WI38 (cell line): ENCODE measurements around the gene TLN1.

Experiments used
- H3K4me3 ChIP-seq: 2 replicates; pipeline ENCODE4 v1.5.1; 2011; ENCODE audit warnings: low read depth, mild to moderate bottlenecking, control low read depth, low read length
- TF ChIP-seq, protein P1 (sequence below): IDR thresholded peaks from 2 replicates; pipeline ENCODE4 v1.5.1; 2012; ENCODE audit warnings: low read depth, mild to moderate bottlenecking, control low read depth, low read length

Gene TLN1

DNA sequence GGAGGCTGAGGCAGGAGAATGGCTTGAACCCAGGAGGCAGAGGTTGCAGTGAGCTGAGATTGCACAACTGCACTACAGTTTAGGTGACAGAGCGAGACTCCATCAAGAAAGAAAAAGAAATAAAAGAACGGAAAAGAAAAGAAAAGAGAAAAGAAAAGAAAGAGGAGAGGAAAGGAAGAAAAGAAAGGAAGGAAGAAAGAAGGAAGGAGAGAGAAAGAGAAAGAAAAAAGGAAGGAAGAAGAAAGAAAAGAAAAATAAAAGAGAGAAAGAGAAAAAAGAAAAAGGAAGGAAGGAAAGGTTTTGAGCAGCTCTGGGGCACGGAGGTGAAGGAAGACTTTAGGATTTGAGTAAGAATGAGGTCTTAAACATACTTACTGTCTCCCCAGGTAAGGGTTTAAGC is 18.4 kb downstream of the TLN1 start:
- H3K4me3 ChIP-seq: no peak overlapping the region
- TF ChIP-seq, protein P1, sequence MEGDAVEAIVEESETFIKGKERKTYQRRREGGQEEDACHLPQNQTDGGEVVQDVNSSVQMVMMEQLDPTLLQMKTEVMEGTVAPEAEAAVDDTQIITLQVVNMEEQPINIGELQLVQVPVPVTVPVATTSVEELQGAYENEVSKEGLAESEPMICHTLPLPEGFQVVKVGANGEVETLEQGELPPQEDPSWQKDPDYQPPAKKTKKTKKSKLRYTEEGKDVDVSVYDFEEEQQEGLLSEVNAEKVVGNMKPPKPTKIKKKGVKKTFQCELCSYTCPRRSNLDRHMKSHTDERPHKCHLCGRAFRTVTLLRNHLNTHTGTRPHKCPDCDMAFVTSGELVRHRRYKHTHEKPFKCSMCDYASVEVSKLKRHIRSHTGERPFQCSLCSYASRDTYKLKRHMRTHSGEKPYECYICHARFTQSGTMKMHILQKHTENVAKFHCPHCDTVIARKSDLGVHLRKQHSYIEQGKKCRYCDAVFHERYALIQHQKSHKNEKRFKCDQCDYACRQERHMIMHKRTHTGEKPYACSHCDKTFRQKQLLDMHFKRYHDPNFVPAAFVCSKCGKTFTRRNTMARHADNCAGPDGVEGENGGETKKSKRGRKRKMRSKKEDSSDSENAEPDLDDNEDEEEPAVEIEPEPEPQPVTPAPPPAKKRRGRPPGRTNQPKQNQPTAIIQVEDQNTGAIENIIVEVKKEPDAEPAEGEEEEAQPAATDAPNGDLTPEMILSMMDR: no peak

DNA sequence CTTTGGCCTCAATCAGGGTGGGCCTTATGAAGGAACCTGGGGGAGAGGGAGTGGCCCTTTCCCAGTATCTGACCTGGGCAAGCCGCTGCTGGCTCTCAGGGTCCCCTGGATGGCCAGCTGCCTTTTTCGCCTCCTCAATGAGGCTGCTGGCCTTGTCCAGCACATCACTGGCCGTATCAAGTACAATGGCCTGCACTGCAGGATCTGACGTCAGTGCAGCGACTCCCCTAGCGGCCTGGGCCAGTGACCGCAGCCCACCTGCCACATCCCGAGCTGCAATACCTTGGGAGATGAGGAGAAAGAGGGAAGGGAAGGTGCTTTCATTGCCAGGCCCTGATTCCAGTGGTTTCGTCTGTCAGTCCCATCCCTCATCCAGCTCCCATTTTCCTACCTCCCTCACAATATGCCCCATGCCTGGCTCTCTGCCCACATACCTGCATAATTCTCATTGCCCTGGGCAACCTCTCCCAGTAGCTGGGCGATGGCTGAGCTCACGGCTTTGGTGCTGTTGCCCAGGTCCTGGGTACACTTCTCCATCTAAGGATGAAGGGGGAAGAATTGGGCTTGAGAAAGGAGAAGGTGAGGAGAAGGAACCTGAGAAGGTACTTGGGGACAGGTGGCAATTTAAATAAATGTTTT is 19.1 kb downstream of the TLN1 start:
- no peak overlapping the region for H3K4me3 ChIP-seq
- TF ChIP-seq, protein P1: no peak

DNA sequence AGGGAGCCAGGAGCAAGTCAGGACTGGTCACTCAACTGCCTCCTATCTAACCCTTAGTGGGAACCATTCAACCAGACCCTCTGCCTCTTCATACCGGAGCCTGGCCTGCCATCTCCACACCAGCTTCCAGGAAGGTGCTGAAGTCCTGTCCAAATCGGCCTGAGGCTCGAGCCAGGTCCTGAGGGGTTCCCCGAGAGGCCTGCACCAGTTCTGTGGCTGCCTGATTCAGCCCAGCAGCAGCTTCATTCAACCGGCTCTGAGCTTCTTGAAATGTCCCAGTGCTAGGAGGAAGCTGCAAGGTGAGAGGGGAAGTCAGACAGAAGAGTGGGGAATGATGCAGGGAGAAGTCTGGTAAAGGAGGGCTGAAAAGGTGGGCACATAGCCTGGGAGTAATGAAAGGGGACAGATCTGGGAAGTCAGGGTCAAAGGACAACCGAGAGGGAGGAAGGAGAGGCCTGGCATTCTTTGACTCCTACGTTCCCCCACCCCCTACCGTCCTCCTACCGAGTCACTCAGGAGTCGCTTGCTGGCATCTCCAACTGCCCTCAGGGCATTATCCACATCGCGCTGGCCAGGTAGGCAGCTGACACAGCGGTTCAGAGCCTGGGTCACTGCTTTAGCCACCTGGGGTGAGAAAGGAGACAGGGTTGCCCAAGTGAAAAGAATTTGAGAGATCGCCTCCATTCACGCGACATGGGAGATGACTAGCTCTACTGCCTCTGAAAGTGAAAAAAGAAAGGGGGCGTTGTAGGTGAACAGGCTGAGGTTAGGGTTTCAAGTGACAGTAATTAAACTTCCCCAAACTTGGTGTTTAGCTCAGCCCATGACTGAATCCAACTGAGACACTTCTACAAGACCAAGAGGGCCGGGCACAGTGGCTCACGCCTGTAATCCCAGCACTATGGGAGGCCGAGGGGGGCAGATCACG is 20.2 kb downstream of the TLN1 start:
- TF ChIP-seq, protein P1: no peak
- no peak overlapping the region for H3K4me3 ChIP-seq

DNA sequence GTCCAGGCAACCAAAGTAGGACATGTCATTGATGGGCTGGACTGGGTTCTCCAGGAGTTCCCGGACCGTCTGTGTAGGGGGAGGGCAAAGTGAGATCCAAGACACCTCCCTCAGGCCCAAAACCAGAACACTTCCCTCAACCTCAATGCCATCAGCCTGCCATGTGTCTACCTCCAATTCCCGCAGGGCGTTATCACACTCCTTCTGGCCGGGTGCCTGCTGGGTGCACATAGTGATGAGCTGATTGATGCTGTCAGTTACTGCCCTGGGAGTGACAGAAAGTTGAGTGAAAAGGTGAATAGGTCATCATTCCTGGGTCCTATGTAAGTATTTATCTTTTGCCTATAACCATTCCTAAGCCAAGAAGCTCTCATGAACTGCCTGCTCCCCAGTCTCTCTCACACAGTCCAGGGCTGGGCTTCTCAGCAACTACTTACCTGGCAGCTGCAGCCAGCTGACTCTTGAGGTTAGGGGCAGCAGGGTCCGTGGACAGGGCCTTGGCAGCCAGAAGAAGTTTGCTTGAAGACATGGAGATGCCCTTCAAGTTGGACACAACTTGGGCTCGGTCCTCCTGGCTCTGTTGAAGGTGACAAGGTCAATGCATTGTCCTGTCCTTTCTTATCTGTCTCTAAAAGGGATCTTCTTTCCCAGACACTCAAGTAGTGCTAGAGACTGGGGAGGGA is 21.0 kb downstream of the TLN1 start:
- TF ChIP-seq, protein P1: no peak
- H3K4me3 ChIP-seq: no peak overlapping the region

DNA sequence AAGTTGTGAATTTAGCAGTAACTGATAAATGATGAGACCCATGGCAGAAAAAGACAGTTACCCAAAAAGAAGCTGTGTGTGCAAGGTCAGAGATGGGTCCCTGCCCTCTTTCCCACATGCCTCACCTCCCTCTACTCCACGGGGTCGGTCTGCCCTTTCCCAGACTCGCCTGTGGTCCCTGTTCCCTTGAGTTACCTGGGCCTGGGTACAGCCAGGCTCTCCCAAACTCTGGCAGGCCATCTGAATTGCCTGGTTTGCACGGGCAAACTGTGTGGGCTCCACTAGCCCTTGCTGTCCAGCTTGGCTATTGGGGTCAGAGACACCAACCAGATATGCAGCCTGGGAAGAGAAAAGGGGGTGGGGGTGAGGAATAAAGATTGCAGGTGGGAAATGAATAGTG is 23.8 kb downstream of the TLN1 start:
- no peak overlapping the region for H3K4me3 ChIP-seq
- TF ChIP-seq, protein P1: no peak

DNA sequence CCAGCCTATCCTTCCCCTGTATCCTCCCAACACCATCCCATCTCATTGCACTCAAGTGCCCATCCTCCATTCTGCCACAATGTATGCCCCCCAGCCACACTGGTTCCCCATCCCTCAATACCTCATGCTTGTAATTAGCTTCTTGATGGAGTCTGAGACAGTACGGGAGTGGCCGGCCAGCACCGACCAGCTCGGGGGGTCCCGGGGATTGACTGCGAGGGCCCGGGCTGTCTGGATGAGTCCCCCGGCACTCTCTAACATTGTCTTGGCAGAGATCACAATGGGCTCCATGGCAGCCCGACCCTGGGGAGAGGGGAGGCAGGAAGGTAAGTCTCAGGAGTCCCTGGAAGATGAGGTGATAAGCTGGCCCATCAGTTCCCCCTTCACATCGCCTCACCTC is 25.0 kb downstream of the TLN1 start:
- no peak overlapping the region for H3K4me3 ChIP-seq
- TF ChIP-seq, protein P1: no peak
